ENCODE measurements around the gene DTNBP1.

The DTNBP1 gene

DNA sequence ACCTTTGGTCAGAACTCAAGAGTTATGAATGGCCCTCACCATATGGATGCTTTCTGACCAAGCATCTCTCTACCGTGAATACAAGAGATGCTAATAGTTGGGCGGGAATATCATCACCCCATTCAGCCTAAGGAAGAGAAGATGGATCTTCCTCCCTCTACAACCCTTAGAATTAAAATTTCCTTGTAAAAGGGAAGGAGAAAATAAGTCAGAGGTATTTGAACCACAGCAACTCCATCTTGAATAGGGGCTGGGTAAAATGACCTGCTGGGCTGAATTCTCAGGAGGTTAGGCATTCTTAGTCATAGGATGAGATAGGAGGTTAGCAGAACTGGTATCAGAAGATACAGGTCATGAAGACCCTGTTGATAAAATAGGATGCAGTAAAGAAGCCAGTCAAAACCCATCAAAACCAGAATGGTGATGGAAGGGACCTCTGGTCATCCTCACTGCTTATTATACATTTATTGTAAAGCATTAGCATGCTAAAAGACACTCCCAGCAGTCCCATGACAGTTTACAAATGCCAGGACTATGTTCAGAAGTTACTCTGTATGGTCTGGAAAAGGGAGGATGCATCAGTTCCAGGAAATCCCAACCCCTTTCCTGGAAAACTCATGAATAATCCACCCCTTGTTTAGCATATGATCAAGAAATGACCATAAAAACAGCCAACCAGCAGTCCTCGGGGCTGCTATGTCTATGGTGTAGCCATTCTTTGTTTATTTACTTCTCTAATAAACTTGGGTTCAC, 101.2 kb downstream of the DTNBP1 start:
- TF ChIP-seq, protein P1, sequence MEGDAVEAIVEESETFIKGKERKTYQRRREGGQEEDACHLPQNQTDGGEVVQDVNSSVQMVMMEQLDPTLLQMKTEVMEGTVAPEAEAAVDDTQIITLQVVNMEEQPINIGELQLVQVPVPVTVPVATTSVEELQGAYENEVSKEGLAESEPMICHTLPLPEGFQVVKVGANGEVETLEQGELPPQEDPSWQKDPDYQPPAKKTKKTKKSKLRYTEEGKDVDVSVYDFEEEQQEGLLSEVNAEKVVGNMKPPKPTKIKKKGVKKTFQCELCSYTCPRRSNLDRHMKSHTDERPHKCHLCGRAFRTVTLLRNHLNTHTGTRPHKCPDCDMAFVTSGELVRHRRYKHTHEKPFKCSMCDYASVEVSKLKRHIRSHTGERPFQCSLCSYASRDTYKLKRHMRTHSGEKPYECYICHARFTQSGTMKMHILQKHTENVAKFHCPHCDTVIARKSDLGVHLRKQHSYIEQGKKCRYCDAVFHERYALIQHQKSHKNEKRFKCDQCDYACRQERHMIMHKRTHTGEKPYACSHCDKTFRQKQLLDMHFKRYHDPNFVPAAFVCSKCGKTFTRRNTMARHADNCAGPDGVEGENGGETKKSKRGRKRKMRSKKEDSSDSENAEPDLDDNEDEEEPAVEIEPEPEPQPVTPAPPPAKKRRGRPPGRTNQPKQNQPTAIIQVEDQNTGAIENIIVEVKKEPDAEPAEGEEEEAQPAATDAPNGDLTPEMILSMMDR (conservative IDR thresholded peaks at IDR 0.05; ENCODE audit: low read length), result no peak
- no peak overlapping the region for H3K4me3 ChIP-seq (ENCODE audit: low read length)

DNA sequence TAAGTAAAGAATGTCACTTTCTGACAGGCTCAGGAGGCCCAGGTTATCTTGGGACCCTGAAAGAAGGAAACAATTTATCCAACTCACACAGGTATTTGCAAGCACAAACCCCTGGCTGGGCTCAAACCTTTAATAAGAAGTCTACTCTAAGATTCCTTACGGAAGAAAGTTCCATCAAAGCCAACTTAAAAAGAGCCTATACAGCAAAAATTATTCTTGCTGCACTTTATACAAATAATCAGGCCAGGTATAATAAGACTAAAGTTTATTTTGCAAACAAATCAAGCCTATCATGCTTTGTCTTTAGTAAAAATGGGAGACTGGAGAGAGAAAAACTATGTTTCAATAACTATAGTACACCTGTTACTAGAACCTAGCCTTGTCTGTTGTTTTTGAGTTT, 102.1 kb downstream of the DTNBP1 start:
- TF ChIP-seq, protein P1 (conservative IDR thresholded peaks at IDR 0.05; ENCODE audit: low read length), result no peak
- no peak for DNase-seq (ENCODE audit: low read depth)
- no peak overlapping the region for H3K4me3 ChIP-seq (ENCODE audit: low read length)

More for the DNA sequence above, 101.2 kb downstream of the DTNBP1 start:
- no peak for DNase-seq (ENCODE audit: low read depth)

- TF ChIP-seq, protein P1 (conservative IDR thresholded peaks at IDR 0.05; ENCODE audit: low read length), result no peak
- H3K4me3 ChIP-seq (ENCODE audit: low read length), result no peak overlapping the region
- DNase-seq (ENCODE audit: low read depth), result no peak
These were observed 105.7 kb downstream of the DTNBP1 start for GRCh38 chr6:15557174-15557573.

- TF ChIP-seq, protein P1 (conservative IDR thresholded peaks at IDR 0.05; ENCODE audit: low read length), result no peak
- no peak for DNase-seq (ENCODE audit: low read depth)
- no peak overlapping the region for H3K4me3 ChIP-seq (ENCODE audit: low read length)
These were observed 106.1 kb downstream of the DTNBP1 start for GRCh38 chr6:15556711-15557110.

DNA sequence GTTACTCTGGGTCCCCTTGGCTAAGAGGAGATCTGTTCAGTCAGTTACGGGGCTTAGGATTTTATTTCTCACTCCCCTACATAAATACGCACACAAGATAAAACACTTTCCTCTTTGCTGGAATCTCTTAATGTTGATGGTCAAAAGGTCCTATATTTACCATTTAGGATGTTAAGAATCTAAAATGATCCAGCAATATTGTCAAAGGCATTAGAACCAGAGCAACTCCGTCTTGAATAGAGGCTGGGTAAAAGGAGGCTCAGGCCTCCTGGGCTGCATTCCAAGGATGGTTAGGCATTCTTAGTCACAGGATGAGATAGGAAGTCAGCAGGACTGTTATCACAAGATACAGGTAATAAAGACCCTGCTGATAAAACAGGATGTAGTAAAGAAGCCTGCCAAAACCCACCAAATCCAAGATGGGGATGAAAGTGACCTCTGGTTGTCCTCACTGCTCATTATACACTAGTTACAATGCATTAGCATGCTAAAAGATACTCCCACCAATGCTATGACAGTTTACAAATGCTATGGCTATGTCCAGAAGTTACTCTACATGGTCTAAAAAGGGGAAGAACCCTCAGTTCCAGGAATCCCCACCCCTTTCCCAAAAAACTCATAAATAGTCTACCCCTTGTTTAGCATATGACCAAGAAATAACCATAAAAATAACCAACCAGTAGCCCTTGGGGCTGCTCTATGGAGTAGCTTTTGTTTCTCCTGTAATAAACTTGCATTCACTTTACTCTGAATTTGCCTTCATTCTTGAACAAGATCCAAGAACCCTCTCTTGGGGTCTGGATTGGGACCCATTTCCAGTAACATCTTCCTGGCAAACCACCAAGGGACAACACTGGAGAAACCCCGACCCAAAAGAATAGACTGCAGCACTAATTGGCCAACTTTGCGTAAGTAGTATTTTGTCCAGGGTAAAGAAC, 107.5 kb downstream of the DTNBP1 start:
- H3K4me3 ChIP-seq (ENCODE audit: low read length), result no peak overlapping the region
- DNase-seq (ENCODE audit: low read depth), result no peak
- TF ChIP-seq, protein P1 (conservative IDR thresholded peaks at IDR 0.05; ENCODE audit: low read length), result no peak

- H3K4me3 ChIP-seq (ENCODE audit: low read length), result no peak overlapping the region
- TF ChIP-seq, protein P1 (conservative IDR thresholded peaks at IDR 0.05; ENCODE audit: low read length), result no peak
- DNase-seq (ENCODE audit: low read depth), result no peak
These were observed 108.1 kb downstream of the DTNBP1 start for GRCh38 chr6:15554728-15555100.
